ENCODE results near the gene TTLL11.

TTLL11 gene

DNA sequence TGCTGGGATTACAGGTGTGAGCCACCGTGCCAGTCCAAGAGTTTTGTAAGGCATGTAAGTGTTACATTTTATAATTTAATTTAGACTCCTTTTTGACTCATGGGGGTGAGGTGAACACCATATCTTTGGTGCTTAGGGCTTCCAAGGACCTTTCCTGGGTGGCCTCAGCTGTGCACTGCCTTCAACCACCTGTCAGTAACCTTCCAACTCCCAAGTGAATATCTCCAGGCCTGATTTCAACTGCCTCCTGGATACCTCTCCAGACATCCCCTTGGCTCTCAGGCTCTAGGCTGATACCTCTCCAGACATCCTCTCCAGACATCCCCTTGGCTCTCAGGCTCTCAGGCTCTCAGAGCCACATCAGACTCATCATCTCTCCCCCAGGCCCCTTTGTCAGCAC, 30.9 kb upstream of the TTLL11 start:
- TF ChIP-seq, protein P1, sequence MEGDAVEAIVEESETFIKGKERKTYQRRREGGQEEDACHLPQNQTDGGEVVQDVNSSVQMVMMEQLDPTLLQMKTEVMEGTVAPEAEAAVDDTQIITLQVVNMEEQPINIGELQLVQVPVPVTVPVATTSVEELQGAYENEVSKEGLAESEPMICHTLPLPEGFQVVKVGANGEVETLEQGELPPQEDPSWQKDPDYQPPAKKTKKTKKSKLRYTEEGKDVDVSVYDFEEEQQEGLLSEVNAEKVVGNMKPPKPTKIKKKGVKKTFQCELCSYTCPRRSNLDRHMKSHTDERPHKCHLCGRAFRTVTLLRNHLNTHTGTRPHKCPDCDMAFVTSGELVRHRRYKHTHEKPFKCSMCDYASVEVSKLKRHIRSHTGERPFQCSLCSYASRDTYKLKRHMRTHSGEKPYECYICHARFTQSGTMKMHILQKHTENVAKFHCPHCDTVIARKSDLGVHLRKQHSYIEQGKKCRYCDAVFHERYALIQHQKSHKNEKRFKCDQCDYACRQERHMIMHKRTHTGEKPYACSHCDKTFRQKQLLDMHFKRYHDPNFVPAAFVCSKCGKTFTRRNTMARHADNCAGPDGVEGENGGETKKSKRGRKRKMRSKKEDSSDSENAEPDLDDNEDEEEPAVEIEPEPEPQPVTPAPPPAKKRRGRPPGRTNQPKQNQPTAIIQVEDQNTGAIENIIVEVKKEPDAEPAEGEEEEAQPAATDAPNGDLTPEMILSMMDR (IDR thresholded peaks at IDR 0.05; ENCODE audit: low read depth, low read length): no peak
- peaks cover 25% of the 10 kb centered on the region for H3K27me3 ChIP-seq (ENCODE audit: insufficient read depth, low read depth, severe bottlenecking)
- no peak overlapping the region for H3K4me3 ChIP-seq (ENCODE audit: low read depth, low read length)
- no peak overlapping the region for H3K27ac ChIP-seq
- H3K36me3 ChIP-seq: no peaks in the 10 kb centered on the region
- no peaks in the 10 kb centered on the region for H3K9me3 ChIP-seq (ENCODE audit: severe bottlenecking)
- DNase-seq: no peak

DNA sequence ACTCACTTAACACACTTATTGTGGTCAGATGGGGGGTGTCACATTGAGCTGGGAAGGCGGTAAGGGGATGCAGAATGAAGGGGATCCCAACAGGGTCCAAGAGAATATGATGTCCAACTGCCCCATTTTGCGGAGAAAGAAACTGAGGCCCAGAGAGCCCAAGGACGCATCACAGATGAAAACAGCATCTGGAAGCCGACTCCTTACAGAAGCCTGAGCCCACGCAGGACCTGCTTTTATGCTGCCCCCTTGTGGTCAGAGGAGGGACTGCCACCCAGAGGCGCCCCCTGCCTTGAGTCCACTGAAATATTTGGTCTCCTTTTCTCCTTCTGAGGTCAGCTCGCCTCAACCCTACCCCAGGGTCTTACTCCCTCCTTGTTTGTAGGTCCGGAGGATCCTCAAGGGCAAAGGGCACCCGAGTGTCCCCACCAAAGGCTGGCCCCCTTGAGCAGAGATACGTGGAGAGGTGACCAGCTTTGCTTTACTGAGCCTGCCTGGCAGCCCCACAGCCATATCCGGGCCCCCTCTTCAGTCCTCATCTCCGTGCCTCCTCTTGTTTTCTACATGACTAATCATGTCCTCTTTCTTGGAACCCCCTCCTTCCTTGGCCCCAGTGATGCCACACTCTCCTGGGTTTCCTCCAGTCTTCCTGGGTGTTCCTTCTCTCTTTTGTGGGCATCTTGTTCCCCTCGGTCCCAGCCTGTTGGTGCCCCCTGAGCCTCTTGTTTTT, 30.0 kb upstream of the TTLL11 start:
- TF ChIP-seq, protein P1 (IDR thresholded peaks at IDR 0.05; ENCODE audit: low read depth, low read length): peak; percentile 100
- H3K9me3 ChIP-seq (ENCODE audit: severe bottlenecking): no peaks in the 10 kb centered on the region
- no peak overlapping the region for H3K27ac ChIP-seq
- H3K27me3 ChIP-seq (ENCODE audit: insufficient read depth, low read depth, severe bottlenecking): peaks cover 25% of the 10 kb centered on the region
- H3K4me3 ChIP-seq (ENCODE audit: low read depth, low read length): no peak overlapping the region
- no peaks in the 10 kb centered on the region for H3K36me3 ChIP-seq
- peak; percentile 83 for DNase-seq

DNA sequence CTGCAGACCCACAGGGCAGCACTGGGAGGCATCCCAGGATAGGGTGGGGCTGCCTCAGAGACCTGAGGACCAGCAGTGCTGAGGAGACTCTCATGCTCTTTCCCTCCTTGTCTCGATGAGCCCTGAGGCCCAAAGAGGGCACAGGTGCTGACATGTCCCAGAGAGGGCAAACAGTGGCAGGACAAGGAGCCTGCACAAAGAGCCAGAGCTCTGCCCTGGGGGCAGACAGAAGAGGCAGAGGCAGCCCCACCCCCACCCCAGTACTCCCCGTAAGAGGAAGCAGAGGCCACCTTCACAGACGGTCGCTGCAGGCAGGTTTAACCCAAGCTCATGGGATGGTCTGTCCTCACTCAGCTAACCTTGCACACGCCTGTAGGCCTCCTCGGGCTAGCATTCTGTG, 29.4 kb upstream of the TTLL11 start:
- no peak for DNase-seq
- Histone ChIP-seq H3K27me3 (ENCODE audit: insufficient read depth, low read depth, severe bottlenecking) (peaks cover 25% of the 10 kb centered on the region), H3K9me3 (ENCODE audit: severe bottlenecking) (no peaks in the 10 kb centered on the region), H3K27ac (no peak overlapping the region), H3K36me3 (no peaks in the 10 kb centered on the region), H3K4me3 (ENCODE audit: low read depth, low read length) (no peak overlapping the region)
- TF ChIP-seq, protein P1 (IDR thresholded peaks at IDR 0.05; ENCODE audit: low read depth, low read length): no peak

DNA sequence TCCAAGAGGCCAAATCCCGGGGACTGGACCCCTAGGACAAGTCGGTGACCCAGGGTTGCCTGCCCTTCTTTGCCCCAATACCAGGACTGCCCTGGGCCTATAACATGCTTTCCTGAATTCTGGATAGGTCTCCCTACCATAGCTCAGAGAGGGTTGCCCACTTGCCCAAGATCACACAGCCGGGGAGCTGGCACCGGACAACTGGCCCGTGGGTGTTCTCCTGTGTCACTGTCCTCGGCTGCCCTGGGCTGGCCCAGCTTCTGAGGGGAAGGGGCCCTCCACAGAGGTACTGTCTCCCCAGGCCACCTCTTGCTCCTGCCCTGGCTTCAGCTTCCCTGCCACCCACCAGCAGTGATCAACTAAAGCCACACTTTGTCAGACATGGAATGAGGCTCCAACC, 28.8 kb upstream of the TTLL11 start:
- DNase-seq: no peak
- TF ChIP-seq, protein P1 (IDR thresholded peaks at IDR 0.05; ENCODE audit: low read depth, low read length): no peak
- H3K36me3 ChIP-seq: no peaks in the 10 kb centered on the region
- H3K27ac ChIP-seq: no peak overlapping the region
- H3K27me3 ChIP-seq (ENCODE audit: insufficient read depth, low read depth, severe bottlenecking): peaks cover 21% of the 10 kb centered on the region
- no peaks in the 10 kb centered on the region for H3K9me3 ChIP-seq (ENCODE audit: severe bottlenecking)
- no peak overlapping the region for H3K4me3 ChIP-seq (ENCODE audit: low read depth, low read length)

DNA sequence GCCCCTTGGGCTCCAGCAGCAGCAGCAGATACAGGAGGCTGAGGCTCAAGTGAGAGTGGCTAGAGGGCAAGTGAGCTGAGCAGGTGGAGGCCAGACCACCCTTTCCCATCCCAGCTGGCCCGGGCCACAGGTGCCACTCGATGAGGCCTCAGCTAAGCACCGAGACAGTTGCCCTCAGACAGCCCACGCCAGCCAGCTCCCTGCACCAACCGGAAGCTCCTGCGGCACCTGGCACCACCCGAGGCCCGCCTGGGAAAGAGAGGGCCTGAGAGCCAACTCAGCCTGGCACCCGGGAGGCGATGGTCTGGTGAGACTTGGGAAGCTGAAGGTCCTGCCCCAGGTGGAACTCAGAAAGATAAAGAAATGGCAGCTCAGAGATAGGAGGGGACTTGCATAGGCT, 28.3 kb upstream of the TTLL11 start:
- DNase-seq: no peak
- H3K4me3 ChIP-seq (ENCODE audit: low read depth, low read length): no peak overlapping the region
- H3K9me3 ChIP-seq (ENCODE audit: severe bottlenecking): no peaks in the 10 kb centered on the region
- TF ChIP-seq, protein P1 (IDR thresholded peaks at IDR 0.05; ENCODE audit: low read depth, low read length): no peak
- no peak overlapping the region for H3K27ac ChIP-seq
- H3K27me3 ChIP-seq (ENCODE audit: insufficient read depth, low read depth, severe bottlenecking): peaks cover 16% of the 10 kb centered on the region
- no peaks in the 10 kb centered on the region for H3K36me3 ChIP-seq

Data from WERI-Rb-1 (cell line).